ENCODE measurements around the gene ERCC2.

Gene ERCC2

GRCh38 chr19:45303269-45304060 lies 66.9 kb downstream of the ERCC2 start:
- Histone ChIP-seq H3K4me2 (ENCODE audit: low read length) (no peak overlapping the region), H3F3A (ENCODE audit: control insufficient read depth, insufficient read depth) (no peaks in the 10 kb centered on the region), H3K27me3 (ENCODE audit: control insufficient read depth, low read length) (no peaks in the 10 kb centered on the region), H3K4me1 (ENCODE audit: control insufficient read depth, low read length) (no peaks in the 10 kb centered on the region), H3K79me2 (ENCODE audit: control insufficient read depth, low read length) (no peaks in the 10 kb centered on the region), H3K9me3 (ENCODE audit: control insufficient read depth, insufficient read depth, low read length) (no peaks in the 10 kb centered on the region), H3K4me3 (ENCODE audit: low read length) (no peak overlapping the region), H3K27ac (ENCODE audit: low read depth, low read length) (no peak overlapping the region), H4K20me1 (ENCODE audit: control insufficient read depth, insufficient read depth, low read depth, low read length) (no peaks in the 10 kb centered on the region; the same call in 1 of the 2 replicates), H3K36me3 (ENCODE audit: control insufficient read depth, low read length) (no peaks in the 10 kb centered on the region), H3K9me2 (replicated peaks; ENCODE audit: control insufficient read depth, low read length) (no peaks in the 10 kb centered on the region)
- TF ChIP-seq EZH2phosphoT487 (IDR thresholded peaks at IDR 0.05; ENCODE audit: borderline replicate concordance, low read length) (no peak), CTCF (IDR thresholded peaks at IDR 0.05; ENCODE audit: low read depth, low read length, poor library complexity, severe bottlenecking) (no peak)

- Histone ChIP-seq H3K9me2 (replicated peaks; ENCODE audit: control insufficient read depth, low read length) (no peaks in the 10 kb centered on the region), H3K4me1 (ENCODE audit: control insufficient read depth, low read length) (no peaks in the 10 kb centered on the region), H3K27me3 (ENCODE audit: control insufficient read depth, low read length) (no peaks in the 10 kb centered on the region), H3K9me3 (ENCODE audit: control insufficient read depth, insufficient read depth, low read length) (no peaks in the 10 kb centered on the region), H4K20me1 (ENCODE audit: control insufficient read depth, insufficient read depth, low read depth, low read length) (no peaks in the 10 kb centered on the region; the same call in 1 of the 2 replicates), H3K79me2 (ENCODE audit: control insufficient read depth, low read length) (no peaks in the 10 kb centered on the region), H3K36me3 (ENCODE audit: control insufficient read depth, low read length) (no peaks in the 10 kb centered on the region), H3K27ac (ENCODE audit: low read depth, low read length) (no peak overlapping the region), H3F3A (ENCODE audit: control insufficient read depth, insufficient read depth) (no peaks in the 10 kb centered on the region), H3K4me3 (ENCODE audit: low read length) (no peak overlapping the region), H3K4me2 (ENCODE audit: low read length) (no peak overlapping the region)
- TF ChIP-seq EZH2phosphoT487 (IDR thresholded peaks at IDR 0.05; ENCODE audit: borderline replicate concordance, low read length) = no peak
Measured at GRCh38 chr19:45302416-45302815, 68.0 kb downstream of the ERCC2 start.

Measured in DOHH2 (cell line).